Stomach (tissue), 9 donors: ENCODE results near the gene UBE2V1. TPM values are rescaled to one million over a fixed set of nuclear protein-coding genes. Genes with fewer than 3 reads are reported as not detected.
A peak's percentile ranks its signal among the peaks of the same experiment; 100 is the strongest.
"Not testable (repeated sequence)": the region's sequence is repeated elsewhere in the genome, so short reads cannot be mapped to it uniquely, and the experiment has no call there.

Experiments used
- DNase-seq, 2 donors: peaks; one replicate each; pipeline versions ENCODE4 v3.0.0 to v3.0.0-alpha.2; 2013 to 2019
- H3K27ac ChIP-seq, 5 donors: fragments of 200-600 bp in 4 of 5; sonication (generic) in 4 of 5; one replicate each; pipeline ENCODE4 v1.5.1; 2013 to 2019; ENCODE audit warnings: mild to moderate bottlenecking in 1 of 5, moderate library complexity in 1 of 5
- H3K27me3 ChIP-seq, 3 donors: fragments of 200-600 bp; sonication (generic); one replicate each; pipeline ENCODE4 v1.5.1; 2017 to 2019; ENCODE audit warnings: mixed run types in 1 of 3
- H3K36me3 ChIP-seq, 4 donors: fragments of 200-600 bp; sonication (generic); 1 replicate in 3 of 4; 2 replicates in 1 of 4; pipeline ENCODE4 v1.5.1; 2016 to 2019
- H3K4me1 ChIP-seq, 4 donors: fragments of 200-600 bp; sonication (generic); one replicate each; pipeline ENCODE4 v1.5.1; 2016 to 2019
- H3K4me3 ChIP-seq, 4 donors: fragments of 200-600 bp; sonication (generic) in 3 of 4; one replicate each; pipeline ENCODE4 v1.5.1; 2016 to 2019; ENCODE audit warnings: mild to moderate bottlenecking in 1 of 4
- H3K9me3 ChIP-seq, 4 donors: fragments of 200-600 bp; sonication (generic); one replicate each; pipeline ENCODE4 v1.5.1; 2016 to 2019
- CTCF ChIP-seq, 7 experiments: fragments of 450-650 bp in 4 of 7; fragments of 200-600 bp in 3 of 7; sonication (generic) in 3 of 7; IDR thresholded peaks; one replicate each; pipeline ENCODE4 v1.5.1; 2016 to 2019; ENCODE audit warnings: antibody characterized with exemption in 7 of 7, control low read depth in 2 of 7, mild to moderate bottlenecking in 1 of 7
- EP300 ChIP-seq: sonication (generic); formaldehyde crosslinking; IDR thresholded peaks from one replicate; pipeline ENCODE4 v1.6.1; 2017; ENCODE audit warnings: antibody characterized with exemption
- POLR2A ChIP-seq, 4 donors: fragments of 450-650 bp; IDR thresholded peaks; one replicate each; pipeline ENCODE4 v1.6.1; 2016; ENCODE audit warnings: antibody characterized with exemption in 4 of 4, control low read depth in 2 of 4, mild to moderate bottlenecking in 1 of 4, moderate library complexity in 1 of 4
- POLR2AphosphoS5 ChIP-seq, 3 donors: sonication (generic); formaldehyde crosslinking; IDR thresholded peaks; one replicate each; pipeline ENCODE4 v1.6.1; 2016; ENCODE audit warnings: antibody characterized with exemption in 3 of 3
- WGBS, 5 donors: extraction: QIAGEN DNeasy Blood & Tissue Kit in 3 of 5; methylation state at CpG; one replicate each; pipeline versions ENCODE4 v1.1.5 to v1.1.7; 2013 to 2018; 5-methylcytosine and 5-hydroxymethylcytosine counted together
- intact Hi-C: fragments of 100-400 bp; cut with DNase I; formaldehyde crosslinking; loops from one replicate; pipeline ENCODE4 v1.15.1; 2023; ENCODE audit warnings: low total_unique reads
- polyA plus RNA-seq, 3 donors: library from polyadenylated mRNA; stranded (reverse); fragments of 200-250 nt; gene quantifications; one replicate each; pipeline ENCODE4 v1.2.3, GENCODE V29; 2013
- total RNA-seq, 5 donors: library from RNA; depleted of rRNA; stranded (reverse); fragments of >200 nt; gene quantifications; one replicate each; pipeline versions ENCODE4 v1.1.0 to v1.2.3, GENCODE V29; 2014 to 2016
- donor health status: healthy with polysubstance abuse.
- donor health status: Bipolar disorder and iron deficiency.
- donor health status: healthy.

UBE2V1 gene
- total and polyA plus RNA-seq, 8 donors: 52.6 to 111 (median 72.5) TPM

GRCh38 chr20:50136822-50137599 lies 24.1 kb upstream of the UBE2V1 start:
- H3K4me3 ChIP-seq: no peak overlapping the region
- peak overlapping the region; percentile 6 to 70 (median 67) for H3K27ac ChIP-seq
- WGBS, 5 donors: 91 to 93% (median 92%) methylated on average over 15 of the region's 15 CpGs
- intact Hi-C loops: no loop called here
- peaks cover 26 to 81% (median 53%) of the 10 kb centered on the region in 4 donors for H3K4me1 ChIP-seq
- no peak for DNase-seq
- H3K27me3 ChIP-seq: no peaks in the 10 kb centered on the region
- no peak for TF ChIP-seq POLR2AphosphoS5 (IDR thresholded peaks at IDR 0.05)
- TF ChIP-seq CTCF (IDR thresholded peaks at IDR 0.05): no peak
- TF ChIP-seq EP300: no peak
- TF ChIP-seq POLR2A (IDR thresholded peaks at IDR 0.05): no peak
- no peaks in the 10 kb centered on the region for H3K9me3 ChIP-seq
- H3K36me3 ChIP-seq: peaks cover 13 to 81% (median 70%) of the 10 kb centered on the region in 4 donors

GRCh38 chr20:50135157-50135556 lies 22.2 kb upstream of the UBE2V1 start:
- WGBS, 5 donors: 92 to 99% (median 95%) methylated on average over 6 to 7 of the region's 7 CpGs

GRCh38 chr20:50133474-50134217 lies 20.7 kb upstream of the UBE2V1 start:
- Histone ChIP-seq H3K27ac (peak overlapping the region in 4 of 5 donors; percentile 5 to 79 (median 57)), H3K9me3 (no peaks in the 10 kb centered on the region), H3K36me3 (peaks cover 17 to 83% (median 74%) of the 10 kb centered on the region in 4 donors), H3K4me1 (peaks cover 13 to 80% (median 45%) of the 10 kb centered on the region in 4 donors), H3K27me3 (no peaks in the 10 kb centered on the region), H3K4me3 (no peak overlapping the region)
- WGBS, 5 donors: 61 to 93% (median 79%) methylated on average over 5 to 9 of the region's 9 CpGs
- intact Hi-C loops: no loop called here
- peak in 1 of 3 donors; percentile 4 for TF ChIP-seq POLR2AphosphoS5 (IDR thresholded peaks at IDR 0.05)
- TF ChIP-seq EP300: no peak
- no peak for DNase-seq

More at GRCh38 chr20:50135157-50135556, 22.2 kb upstream of the UBE2V1 start:
- Histone ChIP-seq H3K4me1 (peaks cover 18 to 79% (median 49%) of the 10 kb centered on the region in 4 donors), H3K36me3 (peaks cover 8 to 80% (median 66%) of the 10 kb centered on the region in 4 donors)
- H3K9me3 ChIP-seq, H3K27me3 ChIP-seq, H3K4me3 ChIP-seq, H3K27ac ChIP-seq, DNase-seq, intact Hi-C loops: not testable (repeated sequence)

GRCh38 chr20:50133041-50133440 lies 20.1 kb upstream of the UBE2V1 start:
- 60 to 75% (median 69%) methylated on average over 6 of the region's 6 CpGs for WGBS, 5 donors
- intact Hi-C loops: no loop called here
- H3K4me3 ChIP-seq: no peak overlapping the region
- peaks cover 23 to 89% (median 77%) of the 10 kb centered on the region in 4 donors for H3K36me3 ChIP-seq
- peak overlapping the region in 4 of 5 donors; percentile 5 to 79 (median 57) for H3K27ac ChIP-seq
- H3K27me3 ChIP-seq: no peaks in the 10 kb centered on the region
- no peak for TF ChIP-seq POLR2A (IDR thresholded peaks at IDR 0.05)
- no peak for TF ChIP-seq CTCF (IDR thresholded peaks at IDR 0.05)
- TF ChIP-seq EP300: no peak
- no peak for TF ChIP-seq POLR2AphosphoS5 (IDR thresholded peaks at IDR 0.05)
- peaks cover 7 to 74% (median 39%) of the 10 kb centered on the region in 4 donors for H3K4me1 ChIP-seq
- no peak for DNase-seq
- H3K9me3 ChIP-seq: no peaks in the 10 kb centered on the region

GRCh38 chr20:50130995-50131394 lies 18.0 kb upstream of the UBE2V1 start:
- peaks cover 40 to 95% (median 87%) of the 10 kb centered on the region in 4 donors for H3K36me3 ChIP-seq
- peak in 1 of 2 donors; percentile 65 for DNase-seq
- peak overlapping the region in 4 of 5 donors; percentile 2 to 79 (median 64) for H3K27ac ChIP-seq
- intact Hi-C loops: no loop called here
- 69 to 84% (median 78%) methylated on average over 4 of the region's 4 CpGs for WGBS, 5 donors
- no peaks in the 10 kb centered on the region for H3K27me3 ChIP-seq
- peaks cover 0 to 71% (median 37%) of the 10 kb centered on the region in 4 donors for H3K4me1 ChIP-seq
- no peaks in the 10 kb centered on the region for H3K9me3 ChIP-seq
- TF ChIP-seq CTCF (IDR thresholded peaks at IDR 0.05) (no peak), POLR2AphosphoS5 (IDR thresholded peaks at IDR 0.05) (peak in 1 of 3 donors; percentile 67)
- H3K4me3 ChIP-seq: peak overlapping the region in 1 of 4 donors; percentile 14
